ENCODE measurements around the gene CNTFR.

DNA sequence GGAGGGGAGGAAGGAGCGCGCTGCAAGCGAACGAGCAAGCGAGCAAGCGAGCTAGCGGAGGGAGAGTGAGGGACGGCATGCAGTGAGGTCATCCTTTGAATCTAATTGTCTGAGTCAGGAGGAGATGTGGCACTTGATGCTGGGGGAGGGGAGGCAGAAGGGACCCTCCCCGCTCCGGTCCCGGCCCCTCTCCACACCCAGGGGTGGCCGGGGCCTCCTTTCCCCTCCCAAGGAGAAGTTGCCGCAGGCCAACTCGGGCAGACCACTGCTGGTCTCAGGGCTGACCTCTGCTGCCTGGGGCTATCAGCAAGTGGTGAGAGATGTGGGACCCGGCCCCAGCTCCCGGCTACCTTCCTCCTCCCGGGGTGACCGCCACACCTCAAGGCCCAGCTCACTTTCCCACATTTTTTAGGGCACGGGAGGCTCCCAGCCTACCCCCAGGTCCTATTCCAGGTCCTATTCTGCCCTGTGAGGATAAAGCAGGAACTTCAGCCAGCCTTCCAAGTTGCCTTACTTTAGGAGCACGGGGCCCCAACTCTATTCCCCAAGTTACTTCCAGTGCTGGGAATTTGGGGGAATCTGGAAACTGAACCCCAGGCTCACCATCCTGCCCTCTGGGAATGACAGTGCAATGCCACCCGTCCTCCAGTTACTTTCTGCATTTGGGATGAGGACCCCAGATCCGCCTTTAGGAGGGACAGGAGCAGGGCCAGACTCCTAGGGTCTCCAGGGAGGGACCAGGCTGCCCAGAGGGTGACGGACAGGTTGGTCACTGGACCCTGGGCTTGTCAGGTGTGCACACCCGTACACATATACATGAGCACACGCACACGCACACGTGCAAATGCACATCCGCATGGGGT is 11.1 kb downstream of the CNTFR start:
- no peak for TF ChIP-seq POLR2A (IDR thresholded peaks at IDR 0.05)
- TF ChIP-seq, protein P1, sequence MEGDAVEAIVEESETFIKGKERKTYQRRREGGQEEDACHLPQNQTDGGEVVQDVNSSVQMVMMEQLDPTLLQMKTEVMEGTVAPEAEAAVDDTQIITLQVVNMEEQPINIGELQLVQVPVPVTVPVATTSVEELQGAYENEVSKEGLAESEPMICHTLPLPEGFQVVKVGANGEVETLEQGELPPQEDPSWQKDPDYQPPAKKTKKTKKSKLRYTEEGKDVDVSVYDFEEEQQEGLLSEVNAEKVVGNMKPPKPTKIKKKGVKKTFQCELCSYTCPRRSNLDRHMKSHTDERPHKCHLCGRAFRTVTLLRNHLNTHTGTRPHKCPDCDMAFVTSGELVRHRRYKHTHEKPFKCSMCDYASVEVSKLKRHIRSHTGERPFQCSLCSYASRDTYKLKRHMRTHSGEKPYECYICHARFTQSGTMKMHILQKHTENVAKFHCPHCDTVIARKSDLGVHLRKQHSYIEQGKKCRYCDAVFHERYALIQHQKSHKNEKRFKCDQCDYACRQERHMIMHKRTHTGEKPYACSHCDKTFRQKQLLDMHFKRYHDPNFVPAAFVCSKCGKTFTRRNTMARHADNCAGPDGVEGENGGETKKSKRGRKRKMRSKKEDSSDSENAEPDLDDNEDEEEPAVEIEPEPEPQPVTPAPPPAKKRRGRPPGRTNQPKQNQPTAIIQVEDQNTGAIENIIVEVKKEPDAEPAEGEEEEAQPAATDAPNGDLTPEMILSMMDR (IDR thresholded peaks at IDR 0.05), result no peak
